GM12872 (cell line): ENCODE measurements around the gene AP1G2.

Source experiments
- CTCF ChIP-seq: IDR thresholded peaks from 3 replicates; pipeline ENCODE4 v1.5.1; 2011; ENCODE audit warnings: low read depth, mild to moderate bottlenecking, low read length, moderate library complexity; ENCODE audit not compliant: insufficient read depth

Gene AP1G2

DNA sequence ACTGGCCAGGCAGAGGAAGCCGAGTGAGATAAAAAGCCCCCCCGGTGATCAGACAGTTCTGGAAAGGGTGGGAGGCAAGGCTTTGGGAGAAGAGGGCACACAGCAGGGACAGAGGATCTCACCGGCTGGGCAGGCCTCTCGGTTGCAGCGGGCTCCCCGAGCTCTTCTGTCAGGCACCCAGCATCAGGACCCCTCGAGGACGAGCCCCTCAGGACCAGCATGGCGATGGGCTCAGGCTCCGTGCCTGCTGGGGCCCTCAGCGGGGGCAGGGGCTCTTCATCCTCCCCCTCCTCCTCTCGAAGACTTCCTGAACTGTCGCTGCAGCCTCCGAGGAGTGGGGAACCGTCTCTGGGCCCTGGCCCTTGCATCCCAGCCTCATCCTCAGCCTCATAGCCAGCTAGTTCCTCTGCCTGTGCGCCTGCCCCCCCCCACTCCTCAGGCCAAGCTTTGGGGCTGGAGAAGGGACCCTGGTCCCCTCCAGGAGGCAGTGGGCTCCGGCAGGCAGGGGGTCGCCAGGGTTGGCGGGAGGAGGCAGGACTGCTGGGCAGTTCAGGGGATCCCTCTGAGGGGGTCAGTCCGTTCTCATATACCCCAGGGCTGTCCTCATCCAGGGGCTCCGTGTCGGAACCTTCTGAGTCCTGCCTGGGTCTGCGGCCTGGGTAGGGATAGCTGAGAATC is 3.4 kb upstream of the AP1G2 start:
- no peak for TF ChIP-seq CTCF

DNA sequence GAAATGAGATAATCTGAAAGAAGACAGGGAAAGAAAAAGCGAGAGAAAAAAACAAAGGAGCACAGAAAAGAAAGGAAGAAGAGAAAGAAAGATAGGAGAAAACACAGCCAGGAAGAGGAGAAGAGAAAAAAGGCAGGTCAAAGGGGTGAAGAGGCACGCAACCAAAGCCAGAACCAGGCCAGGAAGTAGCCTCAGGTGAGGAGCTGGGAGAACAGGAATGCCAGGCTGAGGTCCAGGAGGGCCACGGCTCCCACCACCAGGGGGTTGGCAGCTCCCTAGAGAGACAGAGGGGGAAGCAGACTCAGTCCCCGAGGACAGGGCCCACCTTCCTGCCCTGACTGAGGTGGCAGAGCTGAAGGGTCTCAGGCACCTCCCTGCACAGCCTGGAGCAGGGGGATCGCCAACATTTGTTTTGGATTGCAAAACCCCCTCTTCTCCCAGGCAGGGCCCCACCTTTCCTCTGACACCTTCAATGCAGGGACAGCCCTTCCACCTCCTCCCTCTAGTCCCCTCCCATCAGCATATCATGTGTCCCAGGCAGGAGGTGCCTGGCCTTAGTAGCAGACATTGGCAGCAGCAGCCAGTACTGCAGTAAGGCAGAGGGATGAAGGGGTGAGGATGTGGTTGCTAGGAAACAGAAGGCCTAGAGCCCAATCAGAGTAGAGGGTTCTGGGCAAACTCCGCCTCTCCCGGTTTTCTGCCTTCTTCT is 2.0 kb upstream of the AP1G2 start:
- TF ChIP-seq CTCF = no peak

DNA sequence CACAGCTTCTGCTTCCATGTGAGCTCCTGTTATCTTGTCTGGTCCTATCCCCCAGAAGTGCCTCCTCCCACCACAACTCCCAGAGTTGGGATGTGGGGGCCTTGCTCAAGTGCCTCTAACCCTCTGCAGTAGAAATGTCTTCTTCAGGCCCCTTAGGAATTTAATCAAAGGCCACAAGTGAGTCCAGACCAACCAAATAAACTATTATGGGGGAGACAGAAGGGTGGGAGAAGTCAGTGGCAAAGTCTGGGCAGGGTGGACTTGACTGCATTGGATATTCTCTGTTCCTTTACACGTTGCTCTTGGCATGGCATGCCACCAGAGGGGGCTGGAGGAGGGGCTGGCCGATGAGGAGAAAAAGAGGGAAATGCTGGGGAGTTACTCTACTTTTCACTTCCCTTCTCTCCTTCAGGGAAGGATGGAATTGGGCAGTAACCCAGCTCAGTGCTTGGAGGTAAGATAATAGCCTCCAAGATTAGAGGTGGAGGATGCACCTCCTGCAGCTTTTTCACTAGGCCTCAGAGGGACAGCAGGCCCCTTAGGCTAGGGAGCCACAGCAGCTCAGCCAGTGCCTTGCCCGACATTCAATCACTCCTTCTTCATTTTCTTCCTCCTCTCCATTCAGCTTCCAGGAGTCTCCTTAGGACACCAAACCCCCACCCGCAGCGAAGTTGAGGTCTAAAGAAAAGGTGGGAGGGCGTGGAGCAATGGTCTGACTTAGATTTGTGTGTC is 1.2 kb upstream of the AP1G2 start:
- TF ChIP-seq CTCF = peak; percentile 54

DNA sequence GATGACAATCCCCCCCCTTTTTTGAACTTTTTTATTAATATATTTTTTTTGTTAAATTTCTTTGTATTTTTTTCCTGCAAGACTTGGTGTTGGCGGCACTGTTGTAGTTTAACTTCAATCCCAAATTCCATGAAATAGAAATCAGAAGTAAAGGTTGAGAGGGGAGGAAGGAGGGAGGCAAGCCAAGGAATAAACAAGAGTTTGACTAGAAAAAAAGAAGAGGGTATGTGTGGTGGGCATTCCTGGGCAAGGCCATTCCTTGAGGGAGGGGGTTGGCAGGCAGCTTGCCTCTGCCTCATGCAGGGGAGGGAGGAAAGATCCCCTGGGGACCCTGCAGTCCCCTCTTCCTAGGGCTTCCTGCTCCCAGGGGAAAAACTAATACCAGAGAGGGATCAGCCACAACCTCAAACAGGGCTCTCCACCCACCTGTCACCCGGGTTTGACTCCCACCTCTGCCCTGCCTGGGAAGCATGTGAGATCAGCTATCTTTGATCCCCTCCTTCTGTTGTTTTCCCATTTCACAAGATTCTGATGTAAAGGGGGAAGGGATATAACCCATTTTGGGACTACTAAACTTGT is 519 bp upstream of the AP1G2 start:
- no peak for TF ChIP-seq CTCF

GRCh38 chr14:23566778-23567185 is 809 bp downstream of the AP1G2 start:
- TF ChIP-seq CTCF = peak; percentile 25; the same call in 2 of the 3 replicates

GRCh38 chr14:23566112-23566777 is 1.3 kb downstream of the AP1G2 start:
- TF ChIP-seq CTCF = no peak

GRCh38 chr14:23565626-23566025 is 2.0 kb downstream of the AP1G2 start:
- TF ChIP-seq CTCF = no peak
